ENCODE results near the gene JARID2. TPM values are rescaled to one million over a fixed set of nuclear protein-coding genes. Genes with fewer than 3 reads are reported as not detected.

JARID2 gene
- total RNA-seq, 2 experiments from 2014 or later: 25.4 to 25.5 TPM

GRCh38 chr6:15246666-15247499, 1.0 kb downstream of the JARID2 start:
- no peak for ATAC-seq
- H3K36me3 Mint-ChIP-seq (ENCODE audit: low read depth): peaks cover 22% of the 10 kb centered on the region
- POLR2A ChIA-PET: interaction anchor here (0.6 to 1.2 kb wide), 6 partner anchors 69 to 195 kb away, joined by 3 to 5 read pairs (median 3); no protein-coding TSS in a partner anchor

GRCh38 chr6:15247500-15248450, 1.9 kb downstream of the JARID2 start:
- intact Hi-C loops (cut with micrococcal nuclease): loop anchor here (2.0 to 5.0 kb wide), 5 partner anchors 80 to 515 kb away; no protein-coding TSS in a partner anchor
- H3K4me1 Mint-ChIP-seq (ENCODE audit: low read depth): peaks cover 40% of the 10 kb centered on the region
- H3K27me3 Mint-ChIP-seq: no peaks in the 10 kb centered on the region
- ChIA-PET CTCF (interaction anchor here (0.6 to 1.8 kb wide), 7 partner anchors 79 to 507 kb away, joined by 3 to 6 read pairs (median 3); no protein-coding TSS in a partner anchor), POLR2A (interaction anchor here (0.6 to 1.6 kb wide), 10 partner anchors 18 to 194 kb away, joined by 3 to 5 read pairs (median 4); no protein-coding TSS in a partner anchor)
- no peaks in the 10 kb centered on the region for H3K9me3 Mint-ChIP-seq
- peak overlapping the region; percentile 97 for H3K27ac Mint-ChIP-seq
- peak overlapping the region; percentile 100 for H3K4me3 Mint-ChIP-seq
- H3K36me3 Mint-ChIP-seq (ENCODE audit: low read depth): peaks cover 26% of the 10 kb centered on the region
- ATAC-seq: peak; percentile 14
- TF ChIP-seq CTCF (IDR thresholded peaks at IDR 0.05): no peak
- DNase-seq: peak; percentile 70

More at GRCh38 chr6:15246666-15247499, 1.0 kb downstream of the JARID2 start:
- Mint-ChIP-seq H3K27ac (peak overlapping the region; percentile 97), H3K9me3 (no peaks in the 10 kb centered on the region), H3K4me3 (peak overlapping the region; percentile 100), H3K27me3 (no peaks in the 10 kb centered on the region), H3K4me1 (ENCODE audit: low read depth) (peaks cover 31% of the 10 kb centered on the region)
- no peak for TF ChIP-seq CTCF (IDR thresholded peaks at IDR 0.05)
- CTCF ChIA-PET: interaction anchor here (0.6 to 1.8 kb wide), 5 partner anchors 80 to 506 kb away, joined by 3 to 6 read pairs (median 3); no protein-coding TSS in a partner anchor
- intact Hi-C loops (cut with micrococcal nuclease): loop anchor here (2.0 to 5.0 kb wide), 5 partner anchors 80 to 514 kb away; no protein-coding TSS in a partner anchor
- DNase-seq: peak; percentile 70

GRCh38 chr6:15248451-15249370, 2.8 kb downstream of the JARID2 start:
- DNase-seq (peak; percentile 97), ATAC-seq (peak; percentile 50)
- H3K27me3 Mint-ChIP-seq: no peaks in the 10 kb centered on the region
- peaks cover 32% of the 10 kb centered on the region for H3K36me3 Mint-ChIP-seq (ENCODE audit: low read depth)
- peaks cover 49% of the 10 kb centered on the region for H3K4me1 Mint-ChIP-seq (ENCODE audit: low read depth)
- POLR2A ChIA-PET: interaction anchor here (0.5 to 1.9 kb wide), 16 partner anchors 16 to 826 kb away, joined by 3 to 8 read pairs (median 3); no protein-coding TSS in a partner anchor
- CTCF ChIA-PET: interaction anchor here (0.6 to 1.4 kb wide), 6 partner anchors 69 to 196 kb away, joined by 3 to 4 read pairs (median 3); no protein-coding TSS in a partner anchor
- H3K4me3 Mint-ChIP-seq: peak overlapping the region; percentile 95
- TF ChIP-seq CTCF (IDR thresholded peaks at IDR 0.05): no peak
- no peaks in the 10 kb centered on the region for H3K9me3 Mint-ChIP-seq
- H3K27ac Mint-ChIP-seq: peak overlapping the region; percentile 100
- intact Hi-C loops (cut with micrococcal nuclease): loop anchor here (5.0 kb wide), 4 partner anchors 79 to 374 kb away; no protein-coding TSS in a partner anchor
